HFF-Myc (cell line): ENCODE data around the gene SLC9B1.

ENCODE experiments used
- DNase-seq: peaks from one replicate; pipeline ENCODE4 v3.0.0-alpha.2; 2011; ENCODE audit warnings: low read depth; ENCODE audit errors: extremely low read depth
- H3K4me3 ChIP-seq: replicated peaks from 2 replicates; pipeline ENCODE4 v1.5.1; 2011; ENCODE audit warnings: low read depth, mild to moderate bottlenecking, control low read depth, low read length
- TF ChIP-seq, protein P1 (sequence below): IDR thresholded peaks from 2 replicates; pipeline ENCODE4 v1.5.1; 2012; ENCODE audit warnings: mild to moderate bottlenecking, low read depth, low read length, control low read depth; ENCODE audit errors: missing control alignments

Gene SLC9B1

DNA sequence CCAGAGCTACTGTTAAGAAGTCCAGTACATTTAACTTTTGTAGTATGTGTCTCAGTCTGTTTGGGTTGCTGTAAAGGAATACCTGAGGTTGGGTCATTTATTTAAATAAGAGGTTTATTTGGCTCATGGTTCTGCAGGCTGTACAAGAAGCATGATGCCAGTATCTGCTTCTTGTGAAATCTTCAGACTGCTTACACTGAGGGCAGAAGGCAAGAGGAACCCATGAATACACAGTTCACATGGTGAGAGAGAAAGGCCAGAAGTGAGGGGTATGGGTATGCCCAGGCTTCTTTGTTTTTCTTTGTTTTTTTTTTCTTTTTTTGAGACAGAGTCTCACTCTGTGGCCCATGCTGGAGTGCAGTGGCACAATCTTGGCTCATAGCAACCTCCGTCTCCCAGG lies 156.8 kb downstream of the SLC9B1 start:
- no peak for DNase-seq
- H3K4me3 ChIP-seq: no peak overlapping the region
- TF ChIP-seq, protein P1, sequence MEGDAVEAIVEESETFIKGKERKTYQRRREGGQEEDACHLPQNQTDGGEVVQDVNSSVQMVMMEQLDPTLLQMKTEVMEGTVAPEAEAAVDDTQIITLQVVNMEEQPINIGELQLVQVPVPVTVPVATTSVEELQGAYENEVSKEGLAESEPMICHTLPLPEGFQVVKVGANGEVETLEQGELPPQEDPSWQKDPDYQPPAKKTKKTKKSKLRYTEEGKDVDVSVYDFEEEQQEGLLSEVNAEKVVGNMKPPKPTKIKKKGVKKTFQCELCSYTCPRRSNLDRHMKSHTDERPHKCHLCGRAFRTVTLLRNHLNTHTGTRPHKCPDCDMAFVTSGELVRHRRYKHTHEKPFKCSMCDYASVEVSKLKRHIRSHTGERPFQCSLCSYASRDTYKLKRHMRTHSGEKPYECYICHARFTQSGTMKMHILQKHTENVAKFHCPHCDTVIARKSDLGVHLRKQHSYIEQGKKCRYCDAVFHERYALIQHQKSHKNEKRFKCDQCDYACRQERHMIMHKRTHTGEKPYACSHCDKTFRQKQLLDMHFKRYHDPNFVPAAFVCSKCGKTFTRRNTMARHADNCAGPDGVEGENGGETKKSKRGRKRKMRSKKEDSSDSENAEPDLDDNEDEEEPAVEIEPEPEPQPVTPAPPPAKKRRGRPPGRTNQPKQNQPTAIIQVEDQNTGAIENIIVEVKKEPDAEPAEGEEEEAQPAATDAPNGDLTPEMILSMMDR: no peak

DNA sequence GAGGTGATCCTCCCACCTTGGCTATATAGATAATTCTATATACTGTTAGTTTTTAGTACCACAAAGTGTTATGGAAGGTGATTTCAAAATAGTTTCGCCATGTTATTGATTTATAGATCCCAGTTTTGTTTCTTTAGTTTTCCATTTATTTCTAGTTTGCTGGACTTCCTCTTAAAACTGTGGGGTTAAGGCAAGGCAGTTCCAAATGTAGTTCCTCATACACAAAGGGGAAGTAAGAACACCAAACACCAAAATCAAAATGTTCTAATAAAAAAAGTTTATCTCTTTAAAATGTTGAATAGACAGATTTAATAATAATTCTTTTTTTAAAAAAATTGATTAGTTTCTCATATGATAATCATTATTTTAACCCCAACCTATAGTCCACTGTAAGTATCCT lies 157.5 kb downstream of the SLC9B1 start:
- no peak overlapping the region for H3K4me3 ChIP-seq
- no peak for DNase-seq

DNA sequence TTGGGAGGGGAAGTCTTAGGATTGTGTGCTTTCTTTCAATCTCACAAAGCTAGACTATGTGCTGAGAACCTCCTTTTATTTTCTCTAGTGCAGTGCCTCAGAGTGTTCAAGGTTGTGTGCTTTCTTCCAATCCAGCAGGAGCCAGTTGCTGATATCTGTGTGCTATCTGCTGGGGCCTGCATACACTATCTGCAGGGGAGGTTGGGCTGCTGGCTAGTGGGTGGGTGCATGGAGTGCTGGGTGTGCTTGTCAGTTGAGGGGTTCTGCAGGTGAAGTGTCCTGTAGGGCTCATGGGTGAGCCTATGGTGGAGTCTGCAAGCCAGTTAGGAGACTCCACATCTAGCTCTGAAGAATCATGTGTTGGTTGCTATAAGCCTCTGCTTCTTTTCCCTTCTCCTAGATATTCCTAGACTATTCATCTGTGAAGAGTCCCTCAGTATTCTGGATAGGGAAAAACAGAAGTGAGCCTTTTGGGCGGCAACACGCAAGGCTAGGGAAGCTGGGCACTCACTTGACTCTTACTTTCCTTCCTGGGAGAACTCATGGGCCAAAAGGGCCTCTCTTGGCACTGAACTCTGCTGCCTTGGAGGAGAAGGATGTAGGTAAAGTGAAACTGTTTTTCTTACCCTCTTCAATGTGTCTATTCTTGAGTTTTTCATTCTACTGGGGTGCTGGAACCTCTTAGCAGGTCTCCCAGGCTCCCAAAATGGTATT lies 158.7 kb downstream of the SLC9B1 start:
- DNase-seq: no peak
- TF ChIP-seq, protein P1: no peak
- H3K4me3 ChIP-seq: no peak overlapping the region

More for the DNA sequence above, 157.5 kb downstream of the SLC9B1 start:
- TF ChIP-seq, protein P1: no peak

DNA sequence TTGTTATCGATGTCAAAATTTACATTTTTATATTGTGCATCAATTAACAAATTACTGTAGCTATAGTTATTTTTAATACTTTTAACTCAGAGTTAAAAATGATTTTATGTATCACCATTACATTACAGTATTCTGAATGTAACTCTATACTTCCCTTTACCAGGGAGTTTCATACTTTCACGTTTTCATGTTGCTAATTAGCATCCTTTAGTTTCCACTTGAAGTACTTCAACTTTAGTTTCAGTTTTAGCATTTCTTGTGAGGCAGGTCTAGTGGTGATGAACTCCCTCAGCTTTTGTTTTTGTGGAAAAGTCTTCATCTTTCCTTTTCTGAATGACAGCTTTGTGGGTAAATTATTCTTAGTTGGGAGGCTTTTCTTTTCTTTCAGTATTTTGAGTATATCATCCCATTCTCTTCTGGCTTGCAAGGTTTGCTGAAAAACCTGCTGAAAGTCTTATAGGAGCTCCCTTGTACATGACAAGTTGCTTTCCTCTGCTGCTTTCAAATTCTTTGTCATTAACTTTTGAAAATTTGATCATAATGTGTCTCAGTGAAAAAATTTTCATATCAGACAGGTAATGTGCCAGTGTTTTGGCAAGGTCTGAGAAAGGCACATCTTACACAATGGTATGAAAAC lies 160.6 kb downstream of the SLC9B1 start:
- no peak for DNase-seq
- H3K4me3 ChIP-seq: no peak overlapping the region
- TF ChIP-seq, protein P1: no peak
